SK-MEL-5 (cell line): ENCODE data around the gene BRD7. TPM values are rescaled to one million over a fixed set of nuclear protein-coding genes. Genes with fewer than 3 reads are reported as not detected.

ENCODE experiments used
- DNase-seq: peaks from one replicate; pipeline ENCODE4 v3.0.0-alpha.2; 2016; ENCODE audit warnings: low read depth, low spot score
- in situ Hi-C: cut with HindIII; loops from 2 replicates; pipeline ENCODE4 v1.10.0; 2016; ENCODE audit warnings: low sequenced_read_pairs, high pct_unique_total_duplicates, low pct_unique_long_range_greater_than_20kb
- total RNA-seq: library from RNA; depleted of rRNA; stranded (reverse); fragments of >200 nt; shearing (Covaris generic); gene quantifications from 2 replicates; pipeline ENCODE4 v1.2.3, GENCODE V29; 2014

The BRD7 gene
- total RNA-seq, 1 experiment from 2014 or later, result 57.3 TPM

GRCh38 chr16:50313596-50314478 lies 55.0 kb downstream of the BRD7 start:
- no peak for DNase-seq
- in situ Hi-C loops, result no loop called here

- in situ Hi-C loops, result no loop called here
Measured at GRCh38 chr16:50311891-50312501, 56.8 kb downstream of the BRD7 start.

GRCh38 chr16:50311134-50311528 lies 57.7 kb downstream of the BRD7 start:
- in situ Hi-C loops, result no loop called here
- DNase-seq, result no peak

More at GRCh38 chr16:50311891-50312501, 56.8 kb downstream of the BRD7 start:
- no peak for DNase-seq

- in situ Hi-C loops, result no loop called here
- DNase-seq, result no peak
Measured at GRCh38 chr16:50310308-50311133, 58.3 kb downstream of the BRD7 start.

- no peak for DNase-seq
- in situ Hi-C loops, result no loop called here
Measured at GRCh38 chr16:50309527-50310307, 59.1 kb downstream of the BRD7 start.

GRCh38 chr16:50309156-50309526 lies 59.6 kb downstream of the BRD7 start:
- in situ Hi-C loops, result no loop called here
- no peak for DNase-seq

GRCh38 chr16:50308237-50308965 lies 60.4 kb downstream of the BRD7 start:
- DNase-seq, result no peak
- in situ Hi-C loops, result no loop called here

- no peak for DNase-seq
- in situ Hi-C loops, result no loop called here
Measured at GRCh38 chr16:50306287-50306686, 62.5 kb downstream of the BRD7 start.

- in situ Hi-C loops, result no loop called here
- no peak for DNase-seq
Measured at GRCh38 chr16:50305441-50306061, 63.2 kb downstream of the BRD7 start.

GRCh38 chr16:50304467-50305440 lies 64.0 kb downstream of the BRD7 start:
- DNase-seq, result no peak
- in situ Hi-C loops, result no loop called here

GRCh38 chr16:50303605-50304466 lies 65.0 kb downstream of the BRD7 start:
- in situ Hi-C loops, result no loop called here
- DNase-seq, result no peak

GRCh38 chr16:50303041-50303604 lies 65.7 kb downstream of the BRD7 start:
- no peak for DNase-seq
- in situ Hi-C loops, result no loop called here

GRCh38 chr16:50302472-50303005 lies 66.2 kb downstream of the BRD7 start:
- in situ Hi-C loops, result no loop called here

More at GRCh38 chr16:50302472-50303005, 66.2 kb downstream of the BRD7 start:
- DNase-seq, result no peak
